Spleen (tissue), 7 donors: ENCODE results near the gene SHISA6.

Experiments used
- POLR2A ChIP-seq, 3 donors: fragments of 450-650 bp; IDR thresholded peaks; one replicate each; pipeline ENCODE4 v1.5.1; 2017; ENCODE audit warnings: antibody characterized with exemption in 3 of 3, mild to moderate bottlenecking in 1 of 3
- POLR2AphosphoS5 ChIP-seq, 3 donors: sonication (generic); formaldehyde crosslinking; IDR thresholded peaks; one replicate each; pipeline ENCODE4 v1.5.1; 2017; ENCODE audit warnings: antibody characterized with exemption in 3 of 3
- TF ChIP-seq, protein P1 (sequence below), 11 experiments: fragments of 200-600 bp in 7 of 11; fragments of 450-650 bp in 4 of 11; sonication (generic) in 4 of 11; IDR thresholded peaks in 8 of 11; conservative IDR thresholded peaks in 3 of 11; 1 replicate in 7 of 11; 2 replicates in 4 of 11; pipeline versions ENCODE4 v1.4.0 to v1.8.0; 2016 to 2021; ENCODE audit warnings: antibody characterized with exemption in 11 of 11, inconsistent platforms in 4 of 11, mild to moderate bottlenecking in 1 of 11
- donor health status: DM: no; HTN: no; CAD: no; lungs with moderate emphysema.
- donor health status: DM: no; HTN: no; CAD: no.
- donor health status: DM: no; HTN: no; CAD: no.

DNA sequence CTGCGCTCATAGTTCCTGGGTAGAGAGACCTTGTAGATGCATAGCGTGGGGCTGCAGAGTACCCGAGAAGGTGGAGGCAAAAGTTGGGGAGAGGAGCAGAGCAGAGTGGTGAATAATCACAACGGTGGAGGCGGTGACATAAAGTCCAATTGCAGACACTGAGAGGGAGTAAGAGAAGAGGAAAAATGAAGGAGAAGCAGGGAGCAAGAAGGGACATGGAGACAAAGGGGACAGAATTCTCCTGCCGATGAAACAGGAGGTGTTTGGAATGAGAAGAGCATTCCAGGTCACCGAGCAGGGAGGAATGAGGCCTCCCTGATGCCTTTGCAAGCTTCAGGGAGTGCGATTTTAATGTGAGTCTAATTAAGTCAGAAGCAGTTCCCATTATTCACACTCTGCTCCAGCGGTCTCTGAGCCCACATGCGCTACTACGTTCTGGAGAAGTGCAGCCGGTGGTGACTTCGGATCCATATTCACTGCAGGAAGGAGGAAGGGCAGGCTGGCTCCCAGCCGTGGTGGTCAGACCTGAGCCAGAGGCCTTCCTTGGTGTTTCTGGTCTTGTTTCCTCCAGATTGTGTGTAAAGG, 249.2 kb downstream of the SHISA6 start:
- TF ChIP-seq, protein P1, sequence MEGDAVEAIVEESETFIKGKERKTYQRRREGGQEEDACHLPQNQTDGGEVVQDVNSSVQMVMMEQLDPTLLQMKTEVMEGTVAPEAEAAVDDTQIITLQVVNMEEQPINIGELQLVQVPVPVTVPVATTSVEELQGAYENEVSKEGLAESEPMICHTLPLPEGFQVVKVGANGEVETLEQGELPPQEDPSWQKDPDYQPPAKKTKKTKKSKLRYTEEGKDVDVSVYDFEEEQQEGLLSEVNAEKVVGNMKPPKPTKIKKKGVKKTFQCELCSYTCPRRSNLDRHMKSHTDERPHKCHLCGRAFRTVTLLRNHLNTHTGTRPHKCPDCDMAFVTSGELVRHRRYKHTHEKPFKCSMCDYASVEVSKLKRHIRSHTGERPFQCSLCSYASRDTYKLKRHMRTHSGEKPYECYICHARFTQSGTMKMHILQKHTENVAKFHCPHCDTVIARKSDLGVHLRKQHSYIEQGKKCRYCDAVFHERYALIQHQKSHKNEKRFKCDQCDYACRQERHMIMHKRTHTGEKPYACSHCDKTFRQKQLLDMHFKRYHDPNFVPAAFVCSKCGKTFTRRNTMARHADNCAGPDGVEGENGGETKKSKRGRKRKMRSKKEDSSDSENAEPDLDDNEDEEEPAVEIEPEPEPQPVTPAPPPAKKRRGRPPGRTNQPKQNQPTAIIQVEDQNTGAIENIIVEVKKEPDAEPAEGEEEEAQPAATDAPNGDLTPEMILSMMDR (IDR thresholded peaks at IDR 0.05 in 8 of 11, conservative IDR thresholded peaks at IDR 0.05 in 3 of 11) = no peak
- no peak for TF ChIP-seq POLR2A (IDR thresholded peaks at IDR 0.05)
- TF ChIP-seq POLR2AphosphoS5 (IDR thresholded peaks at IDR 0.05) = no peak
